Body of pancreas (tissue), 4 donors: Measurements from ENCODE around the gene C5orf63.

ENCODE experiments used
- CTCF ChIP-seq, 7 experiments: fragments of 450-650 bp in 4 of 7; fragments of 200-600 bp in 3 of 7; sonication (generic) in 3 of 7; IDR thresholded peaks; one replicate each; pipeline ENCODE4 v1.5.1; 2016 to 2019; ENCODE audit warnings: antibody characterized with exemption in 7 of 7
- POLR2A ChIP-seq, 3 donors: fragments of 450-650 bp; IDR thresholded peaks; one replicate each; pipeline ENCODE4 v1.6.1; 2016; ENCODE audit warnings: antibody characterized with exemption in 3 of 3, mild to moderate bottlenecking in 2 of 3

- no peak for TF ChIP-seq CTCF (IDR thresholded peaks at IDR 0.05)
- no peak for TF ChIP-seq POLR2A (IDR thresholded peaks at IDR 0.05)
These were observed 44.4 kb downstream of the C5orf63 start for GRCh38 chr5:127028822-127029457.
